Mammary microvascular endothelial cell (primary cell): ENCODE data around the gene PDILT. TPM values are rescaled to one million over a fixed set of nuclear protein-coding genes. Genes with fewer than 3 reads are reported as not detected.

Experiments used
- total RNA-seq: library from RNA; depleted of rRNA; stranded (reverse); fragments of >200 nt; gene quantifications from 2 replicates; pipeline ENCODE4 v1.2.3, GENCODE V29; 2015

PDILT gene, protein sequence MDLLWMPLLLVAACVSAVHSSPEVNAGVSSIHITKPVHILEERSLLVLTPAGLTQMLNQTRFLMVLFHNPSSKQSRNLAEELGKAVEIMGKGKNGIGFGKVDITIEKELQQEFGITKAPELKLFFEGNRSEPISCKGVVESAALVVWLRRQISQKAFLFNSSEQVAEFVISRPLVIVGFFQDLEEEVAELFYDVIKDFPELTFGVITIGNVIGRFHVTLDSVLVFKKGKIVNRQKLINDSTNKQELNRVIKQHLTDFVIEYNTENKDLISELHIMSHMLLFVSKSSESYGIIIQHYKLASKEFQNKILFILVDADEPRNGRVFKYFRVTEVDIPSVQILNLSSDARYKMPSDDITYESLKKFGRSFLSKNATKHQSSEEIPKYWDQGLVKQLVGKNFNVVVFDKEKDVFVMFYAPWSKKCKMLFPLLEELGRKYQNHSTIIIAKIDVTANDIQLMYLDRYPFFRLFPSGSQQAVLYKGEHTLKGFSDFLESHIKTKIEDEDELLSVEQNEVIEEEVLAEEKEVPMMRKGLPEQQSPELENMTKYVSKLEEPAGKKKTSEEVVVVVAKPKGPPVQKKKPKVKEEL
- total RNA-seq: not detected in 2 replicates

DNA sequence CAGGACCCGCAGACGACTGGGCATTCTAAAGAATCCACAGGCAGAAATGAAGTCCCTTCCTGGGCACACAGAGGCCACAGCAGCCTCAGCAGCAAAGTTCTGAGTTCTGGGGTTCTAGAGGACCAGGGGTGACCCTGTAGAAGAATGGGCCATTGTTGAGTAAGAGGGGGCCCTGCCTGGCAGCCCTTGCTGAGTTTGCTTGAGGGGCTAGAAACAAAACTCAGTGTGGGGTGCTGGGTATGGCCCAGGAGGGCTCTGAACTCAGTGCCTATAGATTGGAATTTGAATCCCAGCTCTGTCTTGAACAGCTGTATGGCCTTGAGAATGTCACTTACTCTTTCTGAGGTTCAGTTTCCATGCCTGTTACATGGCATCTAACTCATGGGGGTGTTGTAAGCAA lies at the start of gene PDILT:
Gene PDILT (minus strand): TSS at position 101 of the 400 bp plus-strand sequence. CDS start 5,437 bp downstream, outside the sequence.

DNA sequence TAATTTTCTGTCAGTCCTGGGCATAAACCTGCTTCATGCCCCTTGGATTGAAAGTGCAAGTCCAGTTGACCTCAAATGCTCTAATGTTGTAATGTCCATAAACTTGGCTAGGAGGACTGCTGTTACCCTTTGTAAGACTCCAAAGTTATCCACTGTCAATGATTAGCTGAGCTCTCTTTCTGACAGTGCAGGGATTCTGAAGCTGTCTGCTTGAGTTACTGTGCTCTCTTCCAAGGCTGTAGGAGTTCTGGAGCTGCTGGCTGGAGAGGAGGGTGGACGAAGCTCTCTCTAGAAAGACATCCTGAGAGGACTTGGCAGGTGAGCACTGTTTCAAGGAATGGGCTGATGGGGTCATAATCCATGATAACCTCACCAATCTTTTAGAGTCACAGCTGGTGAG lies 46.8 kb upstream of the PDILT start, which contains the start of gene ACSM2A:
Gene ACSM2A (plus strand): TSS at position 158 of the 400 bp plus-strand sequence. CDS start 8,594 bp downstream, outside the sequence.

DNA sequence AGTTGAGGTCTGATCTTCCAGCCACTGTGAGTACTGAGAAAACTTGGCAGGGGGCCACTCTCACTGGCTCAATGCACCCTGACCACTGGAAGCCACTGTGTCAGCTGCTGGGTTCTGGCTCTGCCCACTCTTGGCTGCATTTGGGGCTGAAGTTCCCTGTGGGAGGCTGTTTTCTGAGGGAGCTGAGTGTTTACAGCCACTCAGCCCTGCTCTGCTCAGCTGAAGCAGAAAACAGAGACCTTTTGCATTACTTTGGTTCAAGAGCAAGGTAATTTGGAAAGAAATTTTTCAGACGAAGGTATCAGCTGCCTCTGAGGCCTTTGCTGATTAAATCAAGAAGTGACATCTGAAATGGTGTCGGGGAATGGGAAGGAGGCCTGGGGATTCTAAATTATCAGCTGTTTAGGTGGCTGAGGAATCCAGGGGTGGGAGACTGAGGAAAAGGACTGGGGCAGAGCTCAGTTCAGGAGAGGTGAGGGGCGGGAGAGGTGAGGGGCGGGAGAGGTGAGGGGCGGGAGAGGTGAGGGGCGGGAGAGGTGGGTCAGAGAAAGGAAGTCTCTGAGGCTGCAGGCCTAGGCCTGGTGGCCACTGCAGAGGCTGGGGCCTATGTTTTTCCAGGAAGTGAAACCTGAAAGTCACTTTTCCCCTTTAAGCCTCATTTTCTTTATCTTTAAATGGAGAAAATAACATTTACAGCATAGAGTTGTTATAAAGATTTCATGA lies 5.0 kb upstream of the PDILT start, which contains the start of gene ACSM5:
Gene ACSM5 (plus strand): TSS at position 137 of the 723 bp plus-strand sequence. CDS start 1,951 bp downstream, outside the sequence.

DNA sequence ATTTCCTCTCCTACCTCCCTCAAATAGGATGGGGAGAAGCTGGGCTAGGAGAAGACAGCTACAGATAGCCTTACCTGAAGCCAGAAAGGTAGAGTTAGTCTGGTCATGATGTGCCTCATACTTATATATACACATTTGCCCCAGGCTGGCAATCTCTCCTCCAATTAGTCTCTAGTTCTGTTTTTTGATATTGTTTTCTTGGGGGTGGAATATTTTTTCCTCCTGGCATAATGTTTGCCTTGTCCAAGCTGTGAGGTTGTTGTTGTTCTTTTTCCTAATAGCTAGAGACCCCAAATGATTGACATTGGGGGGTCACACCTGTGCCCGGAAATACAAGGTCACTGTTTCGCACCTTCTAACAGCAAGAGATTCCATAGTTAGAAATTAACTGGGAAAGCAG lies 51.9 kb downstream of the PDILT start, which contains the start of gene UMOD:
Gene UMOD (minus strand): TSS at position 101 of the 400 bp plus-strand sequence. CDS start 1,978 bp downstream, outside the sequence.

DNA sequence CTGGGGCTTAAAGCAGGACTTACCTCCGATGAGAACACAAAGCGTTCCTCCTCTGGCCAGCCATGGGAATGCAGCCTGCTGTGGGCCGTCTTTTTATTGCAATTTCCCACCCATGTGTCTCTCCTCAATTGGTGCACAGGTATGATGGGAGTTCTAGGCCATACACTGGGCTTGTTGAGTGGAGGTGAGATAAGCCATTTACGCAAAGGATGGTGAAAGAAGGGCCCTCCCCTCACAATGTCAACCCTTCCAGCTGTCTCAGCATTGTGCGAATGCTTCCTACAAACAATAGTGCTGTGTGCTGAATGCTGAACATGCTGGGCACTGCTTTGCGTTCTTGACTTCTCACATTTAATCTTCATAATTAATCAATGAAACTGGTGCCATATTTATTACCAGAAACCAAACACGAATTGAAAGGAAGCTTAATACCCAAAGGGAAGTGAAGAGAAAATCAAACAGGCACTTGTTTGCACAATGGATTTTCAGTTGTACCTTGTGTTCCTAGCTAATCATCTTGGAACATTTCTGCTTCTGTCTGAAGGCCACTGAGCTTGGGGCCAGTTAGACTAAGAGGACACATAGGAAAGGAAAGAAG lies 77.0 kb downstream of the PDILT start, which contains the start of gene GP2:
Gene GP2 (minus strand): TSS at position 70 of the 598 bp plus-strand sequence. CDS start 1,082 bp downstream, outside the sequence.

Other genes starting within 250 kb of the PDILT start
- gene GP2, start 77.2 kb downstream of the PDILT start, total RNA-seq: not detected in 2 replicates
- not detected in 2 replicates for gene UMOD, start 52.0 kb downstream of the PDILT start, total RNA-seq
- gene ACSM5, start 4.8 kb upstream of the PDILT start, total RNA-seq: 0.27 TPM in 1 of 2 replicates, not detected in the other
- gene ACSM2A, start 46.8 kb upstream of the PDILT start, total RNA-seq: not detected in 2 replicates
- 0.05 and 0.07 TPM in 2 replicates for gene ACSM2B, start 171.6 kb upstream of the PDILT start, total RNA-seq